GM18505 (cell line): ENCODE measurements around the gene REST.
"Not testable (repeated sequence)": the region's sequence is repeated elsewhere in the genome, so short reads cannot be mapped to it uniquely, and the experiment has no call there.

Source experiments
- ATAC-seq: cut with Tn5 transposase; IDR thresholded peaks from one replicate; pipeline ENCODE4 v1.9.1; 2021; ENCODE audit not compliant: unreplicated experiment
- POLR2A ChIP-seq: IDR thresholded peaks from 4 replicates; pipeline ENCODE4 v1.6.1; 2011; ENCODE audit warnings: borderline replicate concordance; ENCODE audit not compliant: insufficient read depth, insufficient read length; ENCODE audit errors: extremely low read depth

Gene REST

DNA sequence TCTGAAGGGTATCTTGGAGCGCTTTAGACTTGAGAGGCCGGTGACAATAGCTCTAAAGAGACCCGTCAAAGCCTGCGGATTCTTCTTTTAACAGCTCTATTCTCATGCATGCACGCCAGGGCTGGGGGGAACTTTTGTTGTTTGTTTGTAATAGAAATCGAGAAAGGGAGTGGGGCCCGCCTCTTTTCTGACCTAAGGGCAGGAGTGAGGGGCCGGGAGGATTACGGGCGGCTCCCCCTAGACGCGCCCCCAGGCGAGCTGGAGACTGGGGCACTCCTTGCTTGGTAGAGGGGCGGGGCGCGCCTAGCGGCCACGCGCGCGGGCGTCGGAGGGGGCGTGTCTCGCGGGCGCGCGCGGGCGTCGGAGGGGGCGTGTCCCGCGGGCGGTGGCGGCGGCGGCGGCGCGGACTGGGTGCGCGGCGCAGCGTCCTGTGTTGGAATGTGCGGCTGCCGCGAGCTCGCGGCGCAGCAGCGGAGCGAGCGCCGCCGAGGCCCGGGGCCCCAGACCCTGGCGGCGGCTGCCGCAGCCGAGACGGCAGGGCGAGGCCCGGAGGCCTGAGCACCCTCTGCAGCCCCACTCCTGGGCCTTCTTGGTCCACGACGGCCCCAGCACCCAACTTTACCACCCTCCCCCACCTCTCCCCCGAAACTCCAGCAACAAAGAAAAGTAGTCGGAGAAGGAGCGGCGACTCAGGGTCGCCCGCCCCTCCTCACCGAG, at the start of gene REST:
TSS of gene REST (plus strand) at position 412 of the 717 bp plus-strand sequence. CDS start 2,739 bp downstream, outside the sequence.
- peak; percentile 53 for ATAC-seq

GRCh38 chr4:56859841-56860240, 47.9 kb upstream of the REST start:
- TF ChIP-seq POLR2A = no peak
- ATAC-seq = peak; percentile 81

More for the DNA sequence above, at the start of gene REST:
- TF ChIP-seq POLR2A = peak; percentile 51

GRCh38 chr4:56860781-56861180, 46.9 kb upstream of the REST start:
- no peak for ATAC-seq

GRCh38 chr4:56861360-56861759, 46.3 kb upstream of the REST start:
- no peak for TF ChIP-seq POLR2A
- ATAC-seq = no peak

More at GRCh38 chr4:56860781-56861180, 46.9 kb upstream of the REST start:
- no peak for TF ChIP-seq POLR2A

GRCh38 chr4:56863441-56864139, 44.1 kb upstream of the REST start:
- no peak for ATAC-seq

GRCh38 chr4:56870946-56871345, 36.8 kb upstream of the REST start:
- no peak for ATAC-seq
- TF ChIP-seq POLR2A = no peak

More at GRCh38 chr4:56863441-56864139, 44.1 kb upstream of the REST start:
- TF ChIP-seq POLR2A = no peak

DNA sequence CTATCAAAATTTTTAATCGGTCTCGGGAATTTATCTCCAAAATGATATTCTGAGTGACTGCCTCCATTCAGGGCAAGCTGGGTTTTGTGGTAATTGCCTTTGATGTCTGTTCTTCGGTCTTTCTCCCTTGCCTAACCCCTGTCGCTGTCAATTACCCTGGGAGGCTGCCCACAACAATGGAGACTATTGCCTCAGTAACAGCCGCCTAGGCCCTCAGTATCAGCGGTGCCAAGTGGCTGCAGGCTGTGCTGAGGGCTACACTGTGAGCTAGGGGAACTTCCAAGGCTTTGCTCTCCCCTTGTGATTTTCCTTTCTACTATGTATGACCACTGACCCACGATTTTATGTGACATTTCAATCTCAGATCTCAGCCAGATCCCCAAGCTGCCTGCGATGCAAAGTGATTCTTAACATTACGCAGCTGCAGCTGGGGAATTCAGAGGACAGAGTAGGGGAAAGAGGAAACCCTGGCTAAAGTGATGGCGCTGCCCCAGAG, 36.3 kb upstream of the REST start:
- TF ChIP-seq POLR2A = no peak
- ATAC-seq = no peak

DNA sequence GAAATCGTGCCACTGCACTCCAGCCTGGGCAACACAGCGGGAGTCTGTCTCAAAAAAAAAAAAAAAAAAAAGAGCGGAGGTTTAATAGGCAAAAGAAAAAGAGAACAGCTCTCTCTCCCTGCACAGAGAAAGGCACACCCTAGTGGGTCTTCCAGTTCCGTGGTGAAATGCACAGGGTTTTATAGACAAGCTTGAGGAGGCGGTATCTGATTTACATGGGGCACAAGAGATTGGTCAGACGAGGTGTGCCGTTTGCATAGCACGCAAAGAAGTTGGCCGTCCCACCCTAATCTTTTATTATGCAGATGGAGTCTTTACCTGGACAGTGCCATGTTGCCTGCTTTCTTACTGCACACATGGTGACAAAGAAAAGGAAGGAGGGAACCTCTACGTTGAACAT, 33.5 kb upstream of the REST start:
- no peak for ATAC-seq
- no peak for TF ChIP-seq POLR2A

- ATAC-seq = no peak
- TF ChIP-seq POLR2A = no peak
Measured at GRCh38 chr4:56874923-56875322, 32.8 kb upstream of the REST start.

GRCh38 chr4:56876264-56876663, 31.4 kb upstream of the REST start:
- ATAC-seq = no peak
- TF ChIP-seq POLR2A = no peak

- TF ChIP-seq POLR2A = no peak
- no peak for ATAC-seq
Measured at GRCh38 chr4:56879996-56880395, 27.7 kb upstream of the REST start.

DNA sequence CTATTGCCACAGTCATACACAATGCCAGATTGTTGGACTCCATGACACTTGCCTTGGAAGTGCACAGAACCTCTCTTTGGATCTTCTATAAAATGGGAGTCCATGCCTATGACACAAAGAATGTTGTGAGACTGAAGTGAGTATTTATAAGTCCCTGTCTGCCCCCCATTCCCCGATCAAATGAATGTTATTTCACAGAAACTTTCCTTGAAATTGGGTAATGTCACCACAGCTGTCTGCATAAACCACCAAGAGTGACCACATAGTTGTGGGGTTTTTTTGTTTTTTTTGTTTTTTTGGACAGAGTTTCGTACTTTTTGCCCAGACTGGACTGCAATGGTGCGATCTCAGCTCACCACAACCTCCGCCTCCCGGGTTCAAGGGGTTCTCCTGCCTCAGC, 27.1 kb upstream of the REST start:
- TF ChIP-seq POLR2A = no peak
- no peak for ATAC-seq

GRCh38 chr4:56884511-56884910, 23.2 kb upstream of the REST start:
- ATAC-seq = not testable (repeated sequence)

GRCh38 chr4:56892691-56893090, 15.0 kb upstream of the REST start:
- no peak for TF ChIP-seq POLR2A
- no peak for ATAC-seq

GRCh38 chr4:56897842-56898241, 9.9 kb upstream of the REST start:
- not testable (repeated sequence) for ATAC-seq

- ATAC-seq = not testable (repeated sequence)
Measured at GRCh38 chr4:56900186-56900585, 7.5 kb upstream of the REST start.
